ENCODE results near the gene FAM149B1. TPM values are rescaled to one million over a fixed set of nuclear protein-coding genes. Genes with fewer than 3 reads are reported as not detected.

FAM149B1 gene
- total and polyA plus RNA-seq, 10 of the 15 experiments (the other 5 are each of a cell fraction or from before 2014, with no cell fraction given) = 6.6 to 20.9 (median 11.2) TPM

- SMC1A ChIA-PET (ENCODE audit: uncharacterized antibody, unreplicated experiment) = interaction anchor here (1.3 kb wide), 1 partner anchor 41 kb away, joined by 3 read pairs; no protein-coding TSS in a partner anchor
- no peak overlapping the region for H3K9ac ChIP-seq (ENCODE audit: control insufficient read depth, insufficient read depth, low read length)
- RAD21 ChIA-PET (ENCODE audit: unreplicated experiment) = interaction anchor here (1.2 kb wide), 1 partner anchor 43 kb away, joined by 3 read pairs; the partner anchor contains the start of gene FAM149B1
- no peak overlapping the region for H3K4me2 ChIP-seq (ENCODE audit: control insufficient read depth, insufficient read depth)
- in situ Hi-C loops (cut with MboI) (no loop called here), intact Hi-C loops (cut with micrococcal nuclease; ENCODE audit: unreplicated experiment) (no loop called here)
- FAIRE-seq = no peak
- no peaks in the 10 kb centered on the region for H3K9me3 ChIP-seq (replicated peaks; ENCODE audit: control insufficient read depth, insufficient read depth, low read length)
- POLR2A ChIA-PET = no interaction called here
- no peaks in the 10 kb centered on the region; a peak in 1 of 4 replicates for H3K36me3 ChIP-seq (ENCODE audit: control insufficient read depth in 2 of 2, insufficient read depth in 2 of 2, low read length in 1 of 2)
- CTCF ChIA-PET = interaction anchor here (1.0 kb wide), 1 partner anchor 34 kb away, joined by 4 read pairs; no protein-coding TSS in a partner anchor
- 91% methylated on average over 4 of the region's 4 CpGs for whole genome bisulfite sequencing (ENCODE audit: insufficient coverage, insufficient replicate concordance, low lambda C conversion rate, missing lambda C conversion rate)
- H3K27ac ChIP-seq (ENCODE audit: control insufficient read depth, insufficient read depth) = no peak overlapping the region
- no peaks in the 10 kb centered on the region for H3K79me2 ChIP-seq (ENCODE audit: control insufficient read depth, insufficient read depth, low read length)
- no peak overlapping the region for H2AFZ ChIP-seq (ENCODE audit: control insufficient read depth, low read depth, low read length)
- TF ChIP-seq SIX5 (IDR thresholded peaks at IDR 0.05; ENCODE audit: low read depth, low read length, severe bottlenecking) = no peak
- ATAC-seq = no peak
- no peaks in the 10 kb centered on the region for H4K20me1 ChIP-seq (ENCODE audit: control insufficient read depth, insufficient read depth)
- H3K4me1 ChIP-seq (ENCODE audit: control insufficient read depth, insufficient read depth, low read length) = no peaks in the 10 kb centered on the region
- BruUV-seq (replicated peaks) = no TSS peak
- no peaks in the 10 kb centered on the region for H3K27me3 ChIP-seq (replicated peaks in 1 of 2; ENCODE audit: control insufficient read depth in 2 of 2, insufficient read depth in 2 of 2, low read length in 1 of 2)
- H3K4me3 ChIP-seq = no peak overlapping the region
- no peak for DNase-seq (ENCODE audit: low read depth, low spot score)
These were observed 43.3 kb downstream of the FAM149B1 start for GRCh38 chr10:73211106-73211811.

DNA sequence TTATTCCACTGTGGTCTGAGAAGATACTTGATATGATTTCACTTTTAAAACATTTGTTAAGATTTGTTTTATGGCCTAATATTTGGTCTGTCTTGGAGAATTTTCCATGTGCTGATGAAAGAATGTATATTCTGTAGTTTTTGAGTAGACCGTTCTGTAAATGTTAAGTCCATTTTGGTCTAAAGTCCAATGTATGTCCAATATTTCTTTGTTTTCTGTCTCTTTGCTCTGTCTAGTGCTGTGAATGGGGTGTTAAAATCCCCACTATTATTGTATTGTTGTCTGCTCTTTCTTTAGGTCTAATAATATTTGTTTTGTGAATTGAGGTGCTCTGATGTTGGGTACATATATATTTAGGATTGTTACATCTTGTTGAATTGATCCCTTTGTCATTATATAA lies 47.8 kb downstream of the FAM149B1 start:
- no TSS peak for BruUV-seq (replicated peaks)
- CTCF ChIA-PET = no interaction called here
- FAIRE-seq = no peak
- TF ChIP-seq ZZZ3 (IDR thresholded peaks at IDR 0.05; ENCODE audit: control insufficient read depth, insufficient read length, low read depth) (no peak), GABPA (IDR thresholded peaks at IDR 0.05; ENCODE audit: low read depth) (no peak), ASH2L (IDR thresholded peaks at IDR 0.05; ENCODE audit: borderline replicate concordance, low read depth) (no peak), ETV6 (conservative IDR thresholded peaks at IDR 0.05 in 1 of 2, IDR thresholded peaks at IDR 0.05 in 1 of 2; ENCODE audit: borderline replicate concordance in 1 of 2, low read depth in 1 of 2) (no peak), CBX3 (IDR thresholded peaks at IDR 0.05; ENCODE audit: borderline replicate concordance, low read depth) (no peak), NFYB (IDR thresholded peaks at IDR 0.05; ENCODE audit: insufficient read depth, low read depth, low read length) (no peak), CHD1 (IDR thresholded peaks at IDR 0.05; ENCODE audit: low read depth, low read length) (no peak)
- TF ChIP-seq, protein P1, sequence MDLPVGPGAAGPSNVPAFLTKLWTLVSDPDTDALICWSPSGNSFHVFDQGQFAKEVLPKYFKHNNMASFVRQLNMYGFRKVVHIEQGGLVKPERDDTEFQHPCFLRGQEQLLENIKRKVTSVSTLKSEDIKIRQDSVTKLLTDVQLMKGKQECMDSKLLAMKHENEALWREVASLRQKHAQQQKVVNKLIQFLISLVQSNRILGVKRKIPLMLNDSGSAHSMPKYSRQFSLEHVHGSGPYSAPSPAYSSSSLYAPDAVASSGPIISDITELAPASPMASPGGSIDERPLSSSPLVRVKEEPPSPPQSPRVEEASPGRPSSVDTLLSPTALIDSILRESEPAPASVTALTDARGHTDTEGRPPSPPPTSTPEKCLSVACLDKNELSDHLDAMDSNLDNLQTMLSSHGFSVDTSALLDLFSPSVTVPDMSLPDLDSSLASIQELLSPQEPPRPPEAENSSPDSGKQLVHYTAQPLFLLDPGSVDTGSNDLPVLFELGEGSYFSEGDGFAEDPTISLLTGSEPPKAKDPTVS (IDR thresholded peaks at IDR 0.05; ENCODE audit: low read depth, low read length) = no peak
- TF ChIP-seq, protein P2, sequence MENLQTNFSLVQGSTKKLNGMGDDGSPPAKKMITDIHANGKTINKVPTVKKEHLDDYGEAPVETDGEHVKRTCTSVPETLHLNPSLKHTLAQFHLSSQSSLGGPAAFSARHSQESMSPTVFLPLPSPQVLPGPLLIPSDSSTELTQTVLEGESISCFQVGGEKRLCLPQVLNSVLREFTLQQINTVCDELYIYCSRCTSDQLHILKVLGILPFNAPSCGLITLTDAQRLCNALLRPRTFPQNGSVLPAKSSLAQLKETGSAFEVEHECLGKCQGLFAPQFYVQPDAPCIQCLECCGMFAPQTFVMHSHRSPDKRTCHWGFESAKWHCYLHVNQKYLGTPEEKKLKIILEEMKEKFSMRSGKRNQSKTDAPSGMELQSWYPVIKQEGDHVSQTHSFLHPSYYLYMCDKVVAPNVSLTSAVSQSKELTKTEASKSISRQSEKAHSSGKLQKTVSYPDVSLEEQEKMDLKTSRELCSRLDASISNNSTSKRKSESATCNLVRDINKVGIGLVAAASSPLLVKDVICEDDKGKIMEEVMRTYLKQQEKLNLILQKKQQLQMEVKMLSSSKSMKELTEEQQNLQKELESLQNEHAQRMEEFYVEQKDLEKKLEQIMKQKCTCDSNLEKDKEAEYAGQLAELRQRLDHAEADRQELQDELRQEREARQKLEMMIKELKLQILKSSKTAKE (IDR thresholded peaks at IDR 0.05; ENCODE audit: low read depth, poor library complexity, severe bottlenecking) = no peak

More for the DNA sequence above, 47.8 kb downstream of the FAM149B1 start:
- no peaks in the 10 kb centered on the region for H3K79me2 ChIP-seq (ENCODE audit: control insufficient read depth, insufficient read depth, low read length)
- ChIA-PET POLR2A (no interaction called here), RAD21 (ENCODE audit: unreplicated experiment) (no interaction called here), SMC1A (ENCODE audit: uncharacterized antibody, unreplicated experiment) (no interaction called here)
- H4K20me1 ChIP-seq (ENCODE audit: control insufficient read depth, insufficient read depth) = no peaks in the 10 kb centered on the region
- H3K27ac ChIP-seq (ENCODE audit: control insufficient read depth, insufficient read depth) = no peak overlapping the region
- no peaks in the 10 kb centered on the region for H3K27me3 ChIP-seq (replicated peaks in 1 of 2; ENCODE audit: control insufficient read depth in 2 of 2, insufficient read depth in 2 of 2, low read length in 1 of 2)
- WGBS (ENCODE audit: insufficient coverage, insufficient replicate concordance, low lambda C conversion rate, missing lambda C conversion rate) = 100% methylated on average over 1 of the region's 1 CpG
- no peak overlapping the region for H3K4me3 ChIP-seq
- no peaks in the 10 kb centered on the region; the same call in 2 of the 3 replicates for H3K9me3 ChIP-seq (replicated peaks; ENCODE audit: control insufficient read depth, insufficient read depth, low read length)
- no peak overlapping the region for H3K4me2 ChIP-seq (ENCODE audit: control insufficient read depth, insufficient read depth)
- H2AFZ ChIP-seq (ENCODE audit: control insufficient read depth, low read depth, low read length) = no peak overlapping the region
- H3K36me3 ChIP-seq (ENCODE audit: control insufficient read depth in 2 of 2, insufficient read depth in 2 of 2, low read length in 1 of 2) = peaks cover 0 to 11% of the 10 kb centered on the region in 2 experiments; a peak in 3 of 4 replicates
- no peak overlapping the region for H3K9ac ChIP-seq (ENCODE audit: control insufficient read depth, insufficient read depth, low read length)
- intact Hi-C loops (cut with micrococcal nuclease; ENCODE audit: unreplicated experiment) (no loop called here), in situ Hi-C loops (cut with MboI) (no loop called here)
- ATAC-seq (no peak), DNase-seq (ENCODE audit: low read depth, low spot score) (no peak)
- no peaks in the 10 kb centered on the region for H3K4me1 ChIP-seq (ENCODE audit: control insufficient read depth, insufficient read depth, low read length)
